GM23248 (cell line): ENCODE measurements around the gene LGALS13. TPM values are rescaled to one million over a fixed set of nuclear protein-coding genes. Genes with fewer than 3 reads are reported as not detected.
A peak's percentile ranks its signal among the peaks of the same experiment; 100 is the strongest.

Experiments used
- DNase-seq: peaks from one replicate; pipeline ENCODE4 v3.0.0-alpha.2; 2015
- H2AFZ ChIP-seq: fragments of 200-600 bp; sonication (generic); 2 replicates; pipeline ENCODE4 v1.6.1; 2016; ENCODE audit warnings: antibody characterized with exemption
- H3F3A ChIP-seq: fragments of 200-600 bp; sonication (generic); 2 replicates; pipeline ENCODE4 v1.6.1; 2016; ENCODE audit warnings: mild to moderate bottlenecking, antibody characterized with exemption, mixed run types; ENCODE audit not compliant: insufficient read depth
- H3K27ac ChIP-seq: fragments of 200-600 bp; sonication (generic); 2 replicates; pipeline ENCODE4 v1.5.1; 2016; ENCODE audit warnings: mild to moderate bottlenecking
- H3K27me3 ChIP-seq: fragments of 200-600 bp; sonication (generic); replicated peaks from 2 replicates; pipeline ENCODE4 v1.6.1; 2016; ENCODE audit warnings: mild to moderate bottlenecking; ENCODE audit not compliant: insufficient read depth
- H3K36me3 ChIP-seq: fragments of 200-600 bp; sonication (generic); 2 replicates; pipeline ENCODE4 v1.6.1; 2016; ENCODE audit warnings: low read depth, mild to moderate bottlenecking
- H3K4me1 ChIP-seq: fragments of 200-600 bp; sonication (generic); 2 replicates; pipeline ENCODE4 v1.6.1; 2016; ENCODE audit warnings: mild to moderate bottlenecking; ENCODE audit not compliant: insufficient read depth
- H3K4me2 ChIP-seq: fragments of 200-600 bp; sonication (generic); one replicate; pipeline ENCODE4 v1.6.1; 2016; ENCODE audit warnings: mild to moderate bottlenecking; ENCODE audit not compliant: unreplicated experiment
- H3K4me3 ChIP-seq: fragments of 200-600 bp; sonication (generic); 2 replicates; pipeline ENCODE4 v1.5.1; 2016; ENCODE audit warnings: mild to moderate bottlenecking
- H3K79me2 ChIP-seq: fragments of 200-600 bp; sonication (generic); 2 replicates; pipeline ENCODE4 v1.6.1; 2016; ENCODE audit warnings: mild to moderate bottlenecking; ENCODE audit not compliant: insufficient read depth
- H3K9ac ChIP-seq: fragments of 200-600 bp; sonication (generic); 2 replicates; pipeline ENCODE4 v1.6.1; 2016; ENCODE audit warnings: mild to moderate bottlenecking
- H3K9me2 ChIP-seq: fragments of 200-600 bp; sonication (generic); 2 replicates; pipeline ENCODE4 v1.6.1; 2016; ENCODE audit warnings: mixed run types, mild to moderate bottlenecking, moderate library complexity; ENCODE audit not compliant: insufficient read depth
- H3K9me3 ChIP-seq: fragments of 200-600 bp; sonication (generic); one replicate; pipeline ENCODE4 v1.6.1; 2017; ENCODE audit warnings: low read depth
- H4K20me1 ChIP-seq: fragments of 200-600 bp; sonication (generic); 2 replicates; pipeline ENCODE4 v1.6.0; 2016; ENCODE audit not compliant: insufficient read depth
- EZH2 ChIP-seq: fragments of 200-600 bp; sonication (generic); IDR thresholded peaks from 2 replicates; pipeline ENCODE4 v1.6.1; 2018; ENCODE audit warnings: antibody characterized with exemption, mild to moderate bottlenecking; ENCODE audit not compliant: insufficient read depth, poor library complexity, severe bottlenecking
- EZH2phosphoT487 ChIP-seq: fragments of 200-600 bp; sonication (generic); IDR thresholded peaks from 2 replicates; pipeline ENCODE4 v1.6.1; 2018; ENCODE audit warnings: antibody characterized with exemption, moderate library complexity, mild to moderate bottlenecking, low read depth; ENCODE audit not compliant: insufficient read depth
- whole genome bisulfite sequencing, 2 experiments: methylation state at CpG; one replicate each; pipeline ENCODE4 v1.1.6; 2015 to 2017; ENCODE audit warnings: low lambda C conversion rate in 2 of 2, low coverage in 1 of 2; ENCODE audit errors: missing lambda C conversion rate in 2 of 2; 5-methylcytosine and 5-hydroxymethylcytosine counted together
- in situ Hi-C: fragments of 300-500 bp; cut with MboI; formaldehyde crosslinking; loops from 2 replicates; pipeline ENCODE4 v1.15.0; 2020
- polyA plus RNA-seq: library from polyadenylated mRNA; unstranded; fragments of >200 nt; fragmentation: Nextera tagmentation; extraction: Ambion mirVana; gene quantifications from 2 replicates; pipeline ENCODE4 v1.2.1, GENCODE V29; 2016
- total RNA-seq: library from RNA; depleted of rRNA; stranded (reverse); fragments of >200 nt; shearing (Covaris generic); gene quantifications from 2 replicates; pipeline ENCODE4 v1.2.3, GENCODE V29; 2014

LGALS13 gene
- total and polyA plus RNA-seq, 2 experiments from 2014 or later: not detected

DNA sequence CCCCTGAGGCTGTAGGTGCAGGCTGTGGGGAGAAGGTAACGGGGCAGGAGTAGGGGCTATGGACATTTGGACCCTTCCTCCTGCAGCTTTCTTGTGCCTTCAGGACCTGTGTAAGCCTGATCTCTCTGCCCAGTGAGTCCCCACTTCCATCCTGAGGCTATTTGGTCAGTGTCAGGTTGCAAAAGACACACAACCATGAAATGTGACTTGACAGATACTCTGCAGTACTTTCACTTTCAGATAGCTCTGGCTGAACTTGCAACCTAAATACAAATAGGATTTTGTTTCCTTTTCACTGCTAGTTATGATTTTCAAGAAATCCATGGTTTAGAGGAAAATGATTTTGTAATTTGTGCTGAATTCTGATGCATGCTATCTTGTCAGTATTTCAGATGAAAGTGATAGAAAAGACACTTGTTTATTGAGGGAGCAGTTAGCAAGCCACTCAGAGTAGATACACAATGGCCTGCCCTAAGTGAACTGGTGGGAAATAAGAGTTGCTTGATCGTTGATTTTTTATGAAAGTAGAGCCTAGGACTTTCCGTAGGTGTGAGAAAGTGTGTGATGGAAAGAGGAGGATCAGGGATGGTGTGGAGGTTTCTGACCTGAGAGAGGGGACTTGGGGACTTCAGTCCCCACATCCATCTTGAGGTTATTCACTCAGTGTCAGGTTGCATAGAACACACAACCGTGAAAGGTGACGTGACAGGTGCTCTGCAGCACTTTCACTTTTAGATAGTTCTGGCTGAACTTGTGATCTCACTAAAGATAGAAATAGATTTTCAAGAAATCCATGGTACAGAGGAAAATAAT lies 44.3 kb upstream of the LGALS13 start:
- H2AFZ ChIP-seq: no peak overlapping the region
- no peaks in the 10 kb centered on the region for H3K9me2 ChIP-seq
- in situ Hi-C loops: no loop called here
- no peaks in the 10 kb centered on the region for H3F3A ChIP-seq
- no peaks in the 10 kb centered on the region for H4K20me1 ChIP-seq
- H3K27me3 ChIP-seq: peaks cover 23% of the 10 kb centered on the region
- no peak overlapping the region for H3K4me3 ChIP-seq
- no peaks in the 10 kb centered on the region for H3K36me3 ChIP-seq
- H3K9me3 ChIP-seq: no peaks in the 10 kb centered on the region
- no peak overlapping the region for H3K27ac ChIP-seq
- DNase-seq: no peak
- H3K4me1 ChIP-seq: no peaks in the 10 kb centered on the region
- TF ChIP-seq EZH2 (no peak), EZH2phosphoT487 (no peak)
- no peak overlapping the region for H3K4me2 ChIP-seq
- WGBS, 2 experiments: 46 to 47% methylated on average over 5 of the region's 5 CpGs
- H3K79me2 ChIP-seq: no peaks in the 10 kb centered on the region
- H3K9ac ChIP-seq: no peak overlapping the region

DNA sequence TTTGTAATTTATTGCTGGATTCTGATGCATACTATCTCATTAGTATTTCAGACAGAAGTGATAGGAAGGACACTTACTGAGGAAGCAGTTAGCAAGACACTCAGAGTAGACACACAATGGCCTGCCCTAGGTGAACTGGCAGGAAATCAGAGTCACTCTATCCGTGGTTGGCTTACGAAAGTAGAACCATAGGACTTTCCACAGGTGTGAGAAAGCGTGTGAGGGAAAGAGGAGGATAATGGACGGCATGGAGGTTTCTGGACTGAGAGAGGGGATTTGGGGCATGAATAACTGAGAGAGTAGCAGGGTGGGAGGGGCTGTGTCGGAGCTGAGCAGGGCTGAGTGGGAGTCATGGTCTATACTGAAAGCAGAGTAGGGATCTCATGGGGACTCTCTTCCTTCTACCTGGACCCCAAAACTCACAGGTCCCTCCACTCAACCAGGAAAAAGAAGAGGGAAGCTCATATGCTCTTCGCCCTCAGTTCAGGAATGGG lies 43.7 kb upstream of the LGALS13 start:
- Histone ChIP-seq H3F3A (no peaks in the 10 kb centered on the region), H2AFZ (no peak overlapping the region), H3K9ac (no peak overlapping the region), H3K9me3 (no peaks in the 10 kb centered on the region), H4K20me1 (no peaks in the 10 kb centered on the region), H3K4me2 (no peak overlapping the region), H3K4me3 (no peak overlapping the region), H3K36me3 (no peaks in the 10 kb centered on the region), H3K27me3 (peaks cover 18% of the 10 kb centered on the region), H3K4me1 (no peaks in the 10 kb centered on the region), H3K79me2 (no peaks in the 10 kb centered on the region), H3K9me2 (no peaks in the 10 kb centered on the region), H3K27ac (no peak overlapping the region)
- TF ChIP-seq EZH2phosphoT487 (no peak), EZH2 (no peak)
- DNase-seq: no peak
- in situ Hi-C loops: no loop called here
- WGBS, 2 experiments: 48 to 50% methylated on average over 6 of the region's 6 CpGs

DNA sequence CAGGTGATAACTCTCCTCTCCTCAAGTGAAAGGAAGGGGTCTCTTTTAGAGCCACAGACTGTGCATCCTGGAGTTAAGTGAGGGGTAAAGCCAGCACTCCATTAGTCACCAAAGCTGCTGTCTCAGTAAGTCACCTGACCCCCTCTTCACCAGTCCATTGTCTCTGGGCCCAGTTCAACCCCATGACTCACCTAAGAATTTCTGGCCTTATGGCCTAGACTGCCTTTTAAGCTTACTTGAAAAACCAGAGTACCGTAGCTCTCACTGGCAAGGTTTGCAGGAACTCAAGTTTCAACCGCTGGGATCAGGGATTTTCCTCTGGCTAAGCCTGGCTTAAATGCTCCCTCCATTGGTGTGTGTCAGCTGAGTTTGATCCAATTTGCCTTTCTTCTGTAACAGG lies 38.9 kb upstream of the LGALS13 start:
- no peaks in the 10 kb centered on the region for H3F3A ChIP-seq
- in situ Hi-C loops: no loop called here
- no peak overlapping the region for H3K4me3 ChIP-seq
- H3K9me3 ChIP-seq: no peaks in the 10 kb centered on the region
- H3K4me2 ChIP-seq: no peak overlapping the region
- no peak for TF ChIP-seq EZH2
- no peak for TF ChIP-seq EZH2phosphoT487
- H3K9me2 ChIP-seq: no peaks in the 10 kb centered on the region
- no peak overlapping the region for H3K27ac ChIP-seq
- no peaks in the 10 kb centered on the region for H3K4me1 ChIP-seq
- H3K36me3 ChIP-seq: no peaks in the 10 kb centered on the region
- no peaks in the 10 kb centered on the region for H3K79me2 ChIP-seq
- peaks cover 8% of the 10 kb centered on the region; the same call in 1 of the 2 replicates for H3K27me3 ChIP-seq
- DNase-seq: peak; percentile 24
- 44 to 46% methylated on average over 2 of the region's 2 CpGs for WGBS, 2 experiments
- no peak overlapping the region for H2AFZ ChIP-seq
- H4K20me1 ChIP-seq: no peaks in the 10 kb centered on the region
- H3K9ac ChIP-seq: no peak overlapping the region

DNA sequence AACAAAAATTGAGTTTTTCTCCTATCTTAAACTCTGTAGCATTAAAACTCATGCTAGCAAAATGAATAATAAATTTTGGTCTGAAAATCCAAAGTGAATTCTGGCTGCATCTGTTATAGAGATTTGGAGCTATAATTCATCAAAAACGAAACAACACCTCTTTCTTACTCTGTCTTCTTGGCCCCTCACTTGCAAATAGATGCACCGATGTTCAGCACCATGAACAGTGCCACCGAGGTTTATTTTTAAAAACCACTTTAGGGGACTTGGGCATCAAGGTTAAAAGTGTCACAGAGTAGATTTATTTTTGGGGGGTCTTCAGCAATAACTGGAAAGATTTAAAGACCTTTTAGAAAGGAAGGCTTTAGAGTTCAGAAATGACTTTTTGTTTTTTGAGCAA lies 36.3 kb upstream of the LGALS13 start:
- no peaks in the 10 kb centered on the region; the same call in 1 of the 2 replicates for H3K27me3 ChIP-seq
- TF ChIP-seq EZH2phosphoT487: no peak
- TF ChIP-seq EZH2: no peak
- 30 to 31% methylated on average over 3 of the region's 3 CpGs for WGBS, 2 experiments
- no peaks in the 10 kb centered on the region for H3F3A ChIP-seq
- no peaks in the 10 kb centered on the region for H3K4me1 ChIP-seq
- no peaks in the 10 kb centered on the region for H3K9me2 ChIP-seq
- H3K79me2 ChIP-seq: no peaks in the 10 kb centered on the region
- H3K9me3 ChIP-seq: no peaks in the 10 kb centered on the region
- in situ Hi-C loops: no loop called here
- no peak overlapping the region for H2AFZ ChIP-seq
- H3K4me2 ChIP-seq: no peak overlapping the region
- H3K4me3 ChIP-seq: no peak overlapping the region
- H3K36me3 ChIP-seq: no peaks in the 10 kb centered on the region
- H3K27ac ChIP-seq: no peak overlapping the region
- no peak overlapping the region for H3K9ac ChIP-seq
- no peak for DNase-seq
- no peaks in the 10 kb centered on the region for H4K20me1 ChIP-seq
